Keratinocyte (primary cell): ENCODE results near the gene LAMB1. TPM values are rescaled to one million over a fixed set of nuclear protein-coding genes. Genes with fewer than 3 reads are reported as not detected.

Experiments
- DNase-seq: peaks from one replicate; pipeline ENCODE4 v3.0.0-alpha.2; 2011; ENCODE audit warnings: low read depth, missing footprints, low spot score
- FAIRE-seq: peaks from 2 replicates; lab custom pipeline; 2011; peaks lifted over from hg19 to GRCh38; lab: Jason Lieb, UNC
- H2AFZ ChIP-seq: 2 replicates; pipeline ENCODE4 v1.6.0; 2012; ENCODE audit warnings: low read length, control low read depth, inconsistent platforms; ENCODE audit not compliant: control insufficient read depth
- H3K27ac ChIP-seq: 2 replicates; pipeline ENCODE4 v1.5.1; 2011; ENCODE audit warnings: low read length; ENCODE audit not compliant: control insufficient read depth, insufficient read depth
- H3K27me3 ChIP-seq: 3 replicates; pipeline ENCODE4 v1.6.0; 2011; ENCODE audit warnings: low read length; ENCODE audit not compliant: control insufficient read depth, insufficient read depth; ENCODE audit errors: extremely low read depth
- H3K36me3 ChIP-seq, 2 experiments: 2 replicates in 1 of 2; 3 replicates in 1 of 2; pipeline ENCODE4 v1.5.1; 2011; ENCODE audit warnings: low read length in 2 of 2, mild to moderate bottlenecking in 1 of 2; ENCODE audit not compliant: control insufficient read depth in 2 of 2, insufficient read depth in 2 of 2; ENCODE audit errors: extremely low read depth in 1 of 2
- H3K4me1 ChIP-seq: 3 replicates; pipeline ENCODE4 v1.5.1; 2011; ENCODE audit warnings: low read length; ENCODE audit not compliant: control insufficient read depth, insufficient read depth; ENCODE audit errors: extremely low read depth
- H3K4me2 ChIP-seq: 3 replicates; pipeline ENCODE4 v1.6.0; 2011; ENCODE audit warnings: low read depth, low read length; ENCODE audit not compliant: control insufficient read depth, insufficient read depth; ENCODE audit errors: extremely low read depth
- H3K4me3 ChIP-seq, 3 experiments: fragments of 200-600 bp in 1 of 3; sonication (generic) in 1 of 3; 2 replicates in 2 of 3; 3 replicates in 1 of 3; pipeline ENCODE4 v1.5.1; 2011 to 2016; ENCODE audit warnings: low read length in 3 of 3, mild to moderate bottlenecking in 3 of 3, control low read depth in 2 of 3, inconsistent platforms in 1 of 3, low read depth in 1 of 3, mixed read lengths in 1 of 3, mixed run types in 1 of 3, moderate library complexity in 1 of 3; ENCODE audit not compliant: control insufficient read depth in 2 of 3, insufficient read depth in 2 of 3; ENCODE audit errors: extremely low read depth in 1 of 3
- H3K79me2 ChIP-seq: 2 replicates; pipeline ENCODE4 v1.6.0; 2012; ENCODE audit warnings: low read length; ENCODE audit not compliant: control insufficient read depth, insufficient read depth
- H3K9ac ChIP-seq: 3 replicates; pipeline ENCODE4 v1.6.0; 2011; ENCODE audit warnings: low read length; ENCODE audit not compliant: control insufficient read depth, insufficient read depth; ENCODE audit errors: extremely low read depth
- H3K9me1 ChIP-seq: 3 replicates; pipeline ENCODE4 v1.6.0; 2011; ENCODE audit warnings: low read length; ENCODE audit not compliant: control insufficient read depth, insufficient read depth; ENCODE audit errors: extremely low read depth
- H3K9me3 ChIP-seq: 2 replicates; pipeline ENCODE4 v1.5.1; 2012; ENCODE audit warnings: low read depth, low read length; ENCODE audit not compliant: control insufficient read depth
- H4K20me1 ChIP-seq: 3 replicates; pipeline ENCODE4 v1.6.0; 2011; ENCODE audit warnings: low read length; ENCODE audit not compliant: control insufficient read depth, insufficient read depth; ENCODE audit errors: extremely low read depth
- CTCF ChIP-seq, 3 experiments: IDR thresholded peaks in 1 of 3; conservative IDR thresholded peaks in 1 of 3; optimal IDR thresholded peaks in 1 of 3; 2 replicates in 2 of 3; 3 replicates in 1 of 3; pipeline versions ENCODE3 to v1.5.1; 2011; ENCODE audit warnings: low read length in 3 of 3, mild to moderate bottlenecking in 3 of 3, moderate library complexity in 2 of 3, control low read depth in 1 of 3, inconsistent platforms in 1 of 3; ENCODE audit not compliant: insufficient read depth in 2 of 3; ENCODE audit errors: extremely low read depth in 1 of 3
- EZH2 ChIP-seq: IDR thresholded peaks from one replicate; pipeline ENCODE4 v1.6.1; 2012; ENCODE audit warnings: inconsistent platforms, mild to moderate bottlenecking, low read length, moderate library complexity
- dilution Hi-C: fragments of 300-500 bp; cut with MboI; formaldehyde crosslinking; loops from one replicate; pipeline ENCODE4 v1.7.0; 2020; ENCODE audit warnings: low sequenced_read_pairs; ENCODE audit not compliant: extremely low pct_ligation_motif_present
- polyA plus RNA-seq, 5 experiments: library from polyadenylated mRNA; depleted of rRNA in 3 of 5; stranded (reverse) in 3 of 5; stranded (forward) in 1 of 5; unstranded in 1 of 5; fragments of >200 nt; gene quantifications; 1 replicate in 1 of 5; 2 replicates in 3 of 5; 3 replicates in 1 of 5; pipeline versions ENCODE4 v1.2.1 to v1.2.3, GENCODE V29; 2011 to 2012; ENCODE audit warnings: missing spikeins in 2 of 5, low read depth in 1 of 5, low replicate concordance in 1 of 5

Gene LAMB1
- polyA plus RNA-seq, 1 donor (not counting 4 experiments of a cell fraction or from before 2014, with no cell fraction given), result 97.9 TPM

- H3K27me3 ChIP-seq, result no peaks in the 10 kb centered on the region
- H3K4me3 ChIP-seq, result no peak overlapping the region
- peaks cover 5% of the 10 kb centered on the region for H3K4me1 ChIP-seq
- no peaks in the 10 kb centered on the region for H3K9me1 ChIP-seq
- H2AFZ ChIP-seq, result no peak overlapping the region
- FAIRE-seq, result no peak
- no peak for TF ChIP-seq EZH2
- H4K20me1 ChIP-seq, result no peaks in the 10 kb centered on the region
- H3K27ac ChIP-seq, result no peak overlapping the region
- peaks cover 19 to 35% of the 10 kb centered on the region in 2 experiments for H3K36me3 ChIP-seq
- DNase-seq, result no peak
- no peaks in the 10 kb centered on the region for H3K9me3 ChIP-seq
- peaks cover 8% of the 10 kb centered on the region for H3K79me2 ChIP-seq
- H3K4me2 ChIP-seq, result no peak overlapping the region
- no peak overlapping the region for H3K9ac ChIP-seq
- dilution Hi-C loops, result no loop called here
Measured at GRCh38 chr7:107917763-107918651, 85.0 kb downstream of the LAMB1 start.

- dilution Hi-C loops, result no loop called here
- DNase-seq (no peak), FAIRE-seq (no peak)
- Histone ChIP-seq H3K79me2 (peaks cover 12% of the 10 kb centered on the region), H2AFZ (no peak overlapping the region), H3K27ac (no peak overlapping the region), H3K36me3 (peaks cover 19 to 36% of the 10 kb centered on the region in 2 experiments), H3K9ac (no peak overlapping the region), H3K4me3 (no peak overlapping the region), H3K27me3 (no peaks in the 10 kb centered on the region), H4K20me1 (no peaks in the 10 kb centered on the region), H3K9me1 (no peaks in the 10 kb centered on the region), H3K4me2 (no peak overlapping the region), H3K9me3 (no peaks in the 10 kb centered on the region), H3K4me1 (peaks cover 5% of the 10 kb centered on the region)
- no peak for TF ChIP-seq CTCF (optimal IDR thresholded peaks at IDR 0.05 in 1 of 3, IDR thresholded peaks at IDR 0.05 in 1 of 3, conservative IDR thresholded peaks at IDR 0.05 in 1 of 3; ENCODE audit: extremely low read depth in 1 of 3, insufficient read depth in 2 of 3, low read length in 3 of 3)
- TF ChIP-seq EZH2, result no peak
Measured at GRCh38 chr7:107915541-107915940, 87.4 kb downstream of the LAMB1 start.
